Liver (tissue), 9 donors: ENCODE measurements around the gene UPF3A. TPM values are rescaled to one million over a fixed set of nuclear protein-coding genes. Genes with fewer than 3 reads are reported as not detected.

Experiments
- DNase-seq: peaks from one replicate; pipeline ENCODE4 v3.0.0-alpha.2; 2017; ENCODE audit warnings: low spot score
- H3K27ac ChIP-seq, 2 donors: one replicate each; pipeline ENCODE4 v1.7.0; 2013; ENCODE audit warnings: inconsistent platforms in 2 of 2, low read length in 2 of 2, control low read depth in 1 of 2, low read depth in 1 of 2, mild to moderate bottlenecking in 1 of 2
- H3K27me3 ChIP-seq, 4 donors: one replicate each; pipeline versions ENCODE4 v1.6.1 to v1.7.0; 2013; ENCODE audit warnings: low read length in 3 of 4, inconsistent platforms in 1 of 4, mild to moderate bottlenecking in 1 of 4, moderate library complexity in 1 of 4; ENCODE audit not compliant: control insufficient read depth in 4 of 4, insufficient read depth in 4 of 4
- H3K36me3 ChIP-seq, 4 donors: one replicate each; pipeline versions ENCODE4 v1.6.1 to v1.7.0; 2013; ENCODE audit warnings: low read length in 3 of 4, mild to moderate bottlenecking in 3 of 4, low read depth in 1 of 4, moderate library complexity in 1 of 4; ENCODE audit not compliant: control insufficient read depth in 4 of 4, insufficient read depth in 3 of 4
- H3K4me1 ChIP-seq, 4 donors: one replicate each; pipeline versions ENCODE4 v1.6.1 to v1.7.0; 2013; ENCODE audit warnings: low read length in 3 of 4, mild to moderate bottlenecking in 3 of 4, moderate library complexity in 1 of 4; ENCODE audit not compliant: control insufficient read depth in 4 of 4, insufficient read depth in 4 of 4
- H3K4me3 ChIP-seq, 3 donors: one replicate each; pipeline versions ENCODE4 v1.6.1 to v1.7.0; 2013; ENCODE audit warnings: low read length in 3 of 3, control low read depth in 1 of 3, low read depth in 1 of 3, mild to moderate bottlenecking in 1 of 3
- H3K9ac ChIP-seq, 2 donors: one replicate each; pipeline ENCODE4 v1.7.0; 2013; ENCODE audit warnings: low read length in 2 of 2, mild to moderate bottlenecking in 2 of 2, moderate library complexity in 2 of 2, control low read depth in 1 of 2, low read depth in 1 of 2
- H3K9me3 ChIP-seq, 4 donors: one replicate each; pipeline versions ENCODE4 v1.6.1 to v1.7.0; 2013; ENCODE audit warnings: low read length in 3 of 4; ENCODE audit not compliant: control insufficient read depth in 4 of 4
- ATF3 ChIP-seq: IDR thresholded peaks from 2 replicates; pipeline ENCODE4 v1.6.1; 2016; ENCODE audit warnings: antibody characterized with exemption
- CTCF ChIP-seq: fragments of 150-350 bp; IDR thresholded peaks from 2 replicates; pipeline ENCODE4 v1.5.1; 2017; ENCODE audit warnings: improper control_type of control experiment, low read depth, low read length; ENCODE audit not compliant: missing input control
- EGR1 ChIP-seq, 2 donors: IDR thresholded peaks; 2 replicates each; pipeline ENCODE4 v1.6.1; 2016 to 2018; ENCODE audit warnings: antibody characterized with exemption in 2 of 2, low read depth in 2 of 2
- FOXA1 ChIP-seq: IDR thresholded peaks from 2 replicates; pipeline ENCODE4 v1.6.1; 2016; ENCODE audit warnings: antibody characterized with exemption
- FOXA2 ChIP-seq: IDR thresholded peaks from 2 replicates; pipeline ENCODE4 v1.6.1; 2016; ENCODE audit warnings: antibody characterized with exemption
- GABPA ChIP-seq, 2 donors: IDR thresholded peaks in 1 of 2; conservative IDR thresholded peaks in 1 of 2; 2 replicates each; pipeline ENCODE4 v1.6.1; 2016; ENCODE audit warnings: antibody characterized with exemption in 2 of 2, mild to moderate bottlenecking in 1 of 2, moderate library complexity in 1 of 2
- HNF4A ChIP-seq, 2 donors: conservative IDR thresholded peaks; 2 replicates each; pipeline ENCODE4 v1.6.1; 2016; ENCODE audit warnings: antibody characterized with exemption in 2 of 2, mild to moderate bottlenecking in 2 of 2
- HNF4G ChIP-seq: IDR thresholded peaks from 2 replicates; pipeline ENCODE4 v1.6.1; 2016; ENCODE audit warnings: antibody characterized with exemption
- JUND ChIP-seq, 2 donors: IDR thresholded peaks; 2 replicates each; pipeline ENCODE4 v1.6.1; 2016; ENCODE audit warnings: antibody characterized with exemption in 2 of 2
- MAX ChIP-seq: IDR thresholded peaks from 2 replicates; pipeline ENCODE4 v1.6.1; 2016; ENCODE audit warnings: antibody characterized with exemption
- NR2F2 ChIP-seq: IDR thresholded peaks from 2 replicates; pipeline ENCODE4 v1.6.1; 2016; ENCODE audit warnings: antibody characterized with exemption
- RAD21 ChIP-seq, 2 donors: IDR thresholded peaks; 2 replicates each; pipeline ENCODE4 v1.6.1; 2016; ENCODE audit warnings: antibody characterized with exemption in 2 of 2, mild to moderate bottlenecking in 2 of 2
- REST ChIP-seq: IDR thresholded peaks from 2 replicates; pipeline ENCODE4 v1.6.1; 2016; ENCODE audit warnings: antibody characterized with exemption, mild to moderate bottlenecking
- RXRA ChIP-seq, 2 donors: IDR thresholded peaks; 2 replicates each; pipeline ENCODE4 v1.6.1; 2017 to 2018; ENCODE audit warnings: antibody characterized with exemption in 2 of 2, mild to moderate bottlenecking in 1 of 2
- SP1 ChIP-seq: IDR thresholded peaks from 2 replicates; pipeline ENCODE4 v1.6.1; 2018; ENCODE audit warnings: antibody characterized with exemption, mild to moderate bottlenecking
- TAF1 ChIP-seq: conservative IDR thresholded peaks from 2 replicates; pipeline ENCODE4 v1.6.1; 2016; ENCODE audit warnings: antibody characterized with exemption, mild to moderate bottlenecking
- YY1 ChIP-seq: IDR thresholded peaks from 2 replicates; pipeline ENCODE4 v1.6.1; 2016; ENCODE audit warnings: antibody characterized with exemption, mild to moderate bottlenecking
- WGBS: extraction: QIAGEN DNeasy Blood & Tissue Kit; methylation state at CpG from one replicate; pipeline ENCODE4 v1.1.7; 2013; 5-methylcytosine and 5-hydroxymethylcytosine counted together
- polyA plus RNA-seq, 2 donors: library from polyadenylated mRNA; stranded (reverse) in 1 of 2; unstranded in 1 of 2; fragments of 200-250 nt in 1 of 2; fragments of >200 nt in 1 of 2; fragmentation: Nextera tagmentation in 1 of 2; extraction: Ambion mirVana in 1 of 2; gene quantifications; one replicate each; pipeline versions ENCODE4 v1.2.1 to v1.2.3, GENCODE V29; 2013 to 2015
- total RNA-seq, 2 donors: library from RNA; depleted of rRNA; stranded (reverse); fragments of >200 nt; gene quantifications; one replicate each; pipeline ENCODE4 v1.2.3, GENCODE V29; 2014
- TF ChIP-seq, protein P1 (sequence below): IDR thresholded peaks from 2 replicates; pipeline ENCODE4 v1.6.1; 2016; ENCODE audit warnings: antibody characterized with exemption
- donor health status: healthy.
- donor health status: healthy.
- donor health status: healthy.
- donor health status: healthy.
- donor health status: healthy.

The UPF3A gene
- total and polyA plus RNA-seq, 4 donors: 11.0 to 26.5 (median 17.2) TPM

- no peak overlapping the region for H3K27ac ChIP-seq
- no peaks in the 10 kb centered on the region for H3K4me1 ChIP-seq
- no peaks in the 10 kb centered on the region for H3K9me3 ChIP-seq
- H3K4me3 ChIP-seq: no peak overlapping the region
- H3K9ac ChIP-seq: no peak overlapping the region
- H3K27me3 ChIP-seq: no peaks in the 10 kb centered on the region
- WGBS: 75% methylated on average over 3 of the region's 3 CpGs
- H3K36me3 ChIP-seq: peaks cover 14 to 83% (median 72%) of the 10 kb centered on the region in 4 donors
- TF ChIP-seq TAF1: no peak
- no peak for TF ChIP-seq HNF4A (conservative IDR thresholded peaks at IDR 0.05)
- no peak for TF ChIP-seq HNF4G
- no peak for TF ChIP-seq MAX
- TF ChIP-seq REST: no peak
- TF ChIP-seq JUND (IDR thresholded peaks at IDR 0.05): no peak
- no peak for TF ChIP-seq GABPA (IDR thresholded peaks at IDR 0.05 in 1 of 2, conservative IDR thresholded peaks at IDR 0.05 in 1 of 2)
- no peak for TF ChIP-seq EGR1 (IDR thresholded peaks at IDR 0.05; ENCODE audit: low read depth in 2 of 2)
- TF ChIP-seq ATF3: no peak
- no peak for TF ChIP-seq CTCF
- TF ChIP-seq YY1: no peak
- DNase-seq: no peak
These were observed 20.0 kb upstream of the UPF3A start for GRCh38 chr13:114261328-114261965.

DNA sequence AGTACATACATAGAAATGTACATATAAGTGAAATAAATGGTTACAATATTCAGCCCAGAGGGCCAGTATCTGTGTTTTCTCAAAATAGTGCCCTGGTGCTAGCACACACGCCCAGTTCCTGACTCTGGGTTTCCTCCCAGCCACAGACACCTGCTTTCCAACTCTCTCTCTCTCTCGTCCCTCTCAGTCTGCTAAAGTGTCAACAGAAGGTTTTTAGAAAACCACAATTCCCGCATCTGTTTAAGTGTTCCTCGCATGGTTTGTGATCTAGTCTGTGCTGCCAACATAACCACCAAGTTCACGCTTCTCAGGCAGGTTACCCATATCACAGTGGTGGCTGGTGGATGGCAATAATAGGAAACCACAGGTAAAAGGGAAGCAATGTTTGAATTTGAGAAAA lies 17.8 kb upstream of the UPF3A start:
- Histone ChIP-seq H3K4me3 (no peak overlapping the region), H3K36me3 (peaks cover 12 to 79% (median 71%) of the 10 kb centered on the region in 4 donors), H3K4me1 (no peaks in the 10 kb centered on the region), H3K9me3 (no peaks in the 10 kb centered on the region), H3K27ac (no peak overlapping the region), H3K9ac (no peak overlapping the region), H3K27me3 (no peaks in the 10 kb centered on the region)
- no peak for DNase-seq
- 83% methylated on average over 5 of the region's 5 CpGs for WGBS
- TF ChIP-seq NR2F2 (no peak), RXRA (IDR thresholded peaks at IDR 0.05) (no peak), HNF4G (no peak), YY1 (no peak), CTCF (no peak), JUND (IDR thresholded peaks at IDR 0.05) (no peak), GABPA (IDR thresholded peaks at IDR 0.05 in 1 of 2, conservative IDR thresholded peaks at IDR 0.05 in 1 of 2) (no peak), RAD21 (IDR thresholded peaks at IDR 0.05) (no peak), ATF3 (no peak), FOXA2 (no peak), FOXA1 (no peak), SP1 (no peak)
- TF ChIP-seq, protein P1, sequence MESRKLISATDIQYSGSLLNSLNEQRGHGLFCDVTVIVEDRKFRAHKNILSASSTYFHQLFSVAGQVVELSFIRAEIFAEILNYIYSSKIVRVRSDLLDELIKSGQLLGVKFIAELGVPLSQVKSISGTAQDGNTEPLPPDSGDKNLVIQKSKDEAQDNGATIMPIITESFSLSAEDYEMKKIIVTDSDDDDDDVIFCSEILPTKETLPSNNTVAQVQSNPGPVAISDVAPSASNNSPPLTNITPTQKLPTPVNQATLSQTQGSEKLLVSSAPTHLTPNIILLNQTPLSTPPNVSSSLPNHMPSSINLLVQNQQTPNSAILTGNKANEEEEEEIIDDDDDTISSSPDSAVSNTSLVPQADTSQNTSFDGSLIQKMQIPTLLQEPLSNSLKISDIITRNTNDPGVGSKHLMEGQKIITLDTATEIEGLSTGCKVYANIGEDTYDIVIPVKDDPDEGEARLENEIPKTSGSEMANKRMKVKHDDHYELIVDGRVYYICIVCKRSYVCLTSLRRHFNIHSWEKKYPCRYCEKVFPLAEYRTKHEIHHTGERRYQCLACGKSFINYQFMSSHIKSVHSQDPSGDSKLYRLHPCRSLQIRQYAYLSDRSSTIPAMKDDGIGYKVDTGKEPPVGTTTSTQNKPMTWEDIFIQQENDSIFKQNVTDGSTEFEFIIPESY: no peak
